Vagina (tissue), 2 donors: ENCODE data around the gene HRH2.

Experiments
- CTCF ChIP-seq, 3 experiments: fragments of 450-650 bp in 2 of 3; fragments of 200-600 bp in 1 of 3; sonication (generic) in 1 of 3; IDR thresholded peaks; one replicate each; pipeline ENCODE4 v1.5.1; 2017 to 2019; ENCODE audit warnings: antibody characterized with exemption in 3 of 3, mild to moderate bottlenecking in 2 of 3, moderate library complexity in 2 of 3
- POLR2AphosphoS5 ChIP-seq, 2 donors: sonication (generic); formaldehyde crosslinking; IDR thresholded peaks; one replicate each; pipeline ENCODE4 v1.9.0; 2017; ENCODE audit warnings: antibody characterized with exemption in 2 of 2, mild to moderate bottlenecking in 2 of 2, low read depth in 1 of 2; ENCODE audit not compliant: insufficient read depth in 1 of 2

GRCh38 chr5:175711472-175712312, 53.8 kb downstream of the HRH2 start:
- TF ChIP-seq CTCF (IDR thresholded peaks at IDR 0.05): no peak
- no peak for TF ChIP-seq POLR2AphosphoS5 (IDR thresholded peaks at IDR 0.05; ENCODE audit: insufficient read depth in 1 of 2, low read depth in 1 of 2)
